ENCODE results near the gene AKR1C2.
"Not testable (repeated sequence)": the region's sequence is repeated elsewhere in the genome, so short reads cannot be mapped to it uniquely, and the experiment has no call there.

- TF ChIP-seq YY1 (IDR thresholded peaks at IDR 0.05; ENCODE audit: insufficient read depth, insufficient read length); SUZ12 (IDR thresholded peaks at IDR 0.05; ENCODE audit: extremely low read depth, insufficient read depth, insufficient read length): not testable (repeated sequence)
Measured at GRCh38 chr10:4961558-4961957, 42.1 kb downstream of the AKR1C2 start.

Data from NT2/D1 (cell line).